Mucosa of descending colon (tissue), 3 donors: ENCODE measurements around the gene FOLR1. TPM values are rescaled to one million over a fixed set of nuclear protein-coding genes. Genes with fewer than 3 reads are reported as not detected.

Source experiments
- ATAC-seq: fragments of 200-7000 bp; cut with Tn5 transposase; one replicate; pipeline ENCODE4 v1.9.1; 2020; ENCODE audit warnings: mild to moderate bottlenecking, moderate library complexity
- DNase-seq, 3 donors: peaks; one replicate each; pipeline ENCODE4 v3.0.0-alpha.2; 2020
- H3K36me3 ChIP-seq: fragments of 200-600 bp; one replicate; pipeline ENCODE4 v1.8.0; 2021; ENCODE audit warnings: low read depth, mild to moderate bottlenecking
- H3K4me1 ChIP-seq: fragments of 200-600 bp; one replicate; pipeline ENCODE4 v1.8.0; 2021; ENCODE audit warnings: low read depth, mild to moderate bottlenecking
- H3K4me3 ChIP-seq: fragments of 200-600 bp; one replicate; pipeline ENCODE4 v1.8.0; 2021; ENCODE audit warnings: mild to moderate bottlenecking
- H3K9me3 ChIP-seq: fragments of 200-600 bp; one replicate; pipeline ENCODE4 v1.8.0; 2021; ENCODE audit warnings: mild to moderate bottlenecking
- intact Hi-C, 2 donors: fragments of 100-400 bp; cut with DNase I in 1 of 2; cut with micrococcal nuclease in 1 of 2; formaldehyde crosslinking; loops; one replicate each; pipeline versions ENCODE4 v1.11.0 to v1.11.1; 2022; cut with DNase I, micrococcal nuclease
- total RNA-seq, 3 donors: library from RNA; stranded (reverse); fragmentation: NEBNext Ultra II Directional in 2 of 3; extraction: Animal tissue kit (Norgen Biotek cat#: 25700) in 2 of 3; gene quantifications; one replicate each; pipeline versions ENCODE4 v1.2.1 to v1.2.4, GENCODE V29; 2021 to 2023
- TF ChIP-seq, protein P1 (sequence below): fragments of 200-600 bp; IDR thresholded peaks from one replicate; pipeline ENCODE4 v1.8.0; 2022; ENCODE audit warnings: antibody characterized with exemption, mild to moderate bottlenecking
- donor health status: DM: no; HTN: no; CAD: no; lungs with moderate emphysema.
- donor health status: DM: no; HTN: no; CAD: no.
- donor health status: DM: no; HTN: yes; CAD: no.

FOLR1 gene
- total RNA-seq, 3 donors from 2014 or later = not detected

DNA sequence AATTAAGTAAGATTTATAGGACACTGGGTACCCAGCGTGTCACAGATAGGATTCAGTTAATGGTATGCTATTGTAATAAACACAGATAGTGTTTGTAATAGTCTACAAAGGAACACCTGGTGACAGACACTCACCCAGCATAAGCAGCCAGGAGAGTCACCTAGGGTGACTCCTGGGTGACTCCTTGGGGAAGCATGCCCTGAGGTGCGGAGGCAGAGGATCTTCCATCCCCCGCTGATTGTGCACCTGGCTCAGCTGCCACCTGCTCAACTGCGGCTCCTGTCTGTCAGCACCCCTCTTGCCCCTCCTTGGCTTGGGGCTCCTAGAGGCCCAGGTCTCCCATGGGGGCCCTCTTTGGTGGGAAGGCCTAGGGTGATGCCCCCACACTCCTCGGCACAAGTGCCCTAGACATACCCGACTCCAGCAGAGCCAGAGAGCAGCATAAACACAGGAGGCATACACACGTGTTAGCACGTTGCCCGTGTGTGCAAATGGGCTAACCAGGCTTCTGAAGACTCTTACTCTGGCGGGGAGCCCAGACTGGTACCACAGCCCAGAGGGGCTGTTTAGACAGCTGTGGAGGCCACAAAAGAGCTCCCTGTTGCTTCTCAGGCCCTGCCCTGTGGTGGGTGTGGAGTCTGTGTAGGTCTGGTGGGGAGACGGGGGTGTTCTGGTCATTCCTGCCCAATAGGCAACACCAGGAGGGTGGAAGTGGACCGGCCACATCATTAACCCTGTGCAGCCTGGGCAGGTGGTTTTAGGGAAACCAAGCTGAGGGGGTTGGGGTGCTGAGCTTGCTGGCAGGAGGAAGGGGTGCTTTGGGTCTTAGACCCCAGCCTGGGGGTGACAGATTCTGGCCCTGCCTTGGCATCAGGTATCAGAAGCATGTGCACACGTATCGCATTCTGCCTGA is 35.6 kb downstream of the FOLR1 start:
- ATAC-seq (no peak), DNase-seq (no peak)
- H3K4me3 ChIP-seq = no peak overlapping the region
- intact Hi-C loops = no loop called here
- peaks cover 11% of the 10 kb centered on the region for H3K4me1 ChIP-seq
- TF ChIP-seq, protein P1, sequence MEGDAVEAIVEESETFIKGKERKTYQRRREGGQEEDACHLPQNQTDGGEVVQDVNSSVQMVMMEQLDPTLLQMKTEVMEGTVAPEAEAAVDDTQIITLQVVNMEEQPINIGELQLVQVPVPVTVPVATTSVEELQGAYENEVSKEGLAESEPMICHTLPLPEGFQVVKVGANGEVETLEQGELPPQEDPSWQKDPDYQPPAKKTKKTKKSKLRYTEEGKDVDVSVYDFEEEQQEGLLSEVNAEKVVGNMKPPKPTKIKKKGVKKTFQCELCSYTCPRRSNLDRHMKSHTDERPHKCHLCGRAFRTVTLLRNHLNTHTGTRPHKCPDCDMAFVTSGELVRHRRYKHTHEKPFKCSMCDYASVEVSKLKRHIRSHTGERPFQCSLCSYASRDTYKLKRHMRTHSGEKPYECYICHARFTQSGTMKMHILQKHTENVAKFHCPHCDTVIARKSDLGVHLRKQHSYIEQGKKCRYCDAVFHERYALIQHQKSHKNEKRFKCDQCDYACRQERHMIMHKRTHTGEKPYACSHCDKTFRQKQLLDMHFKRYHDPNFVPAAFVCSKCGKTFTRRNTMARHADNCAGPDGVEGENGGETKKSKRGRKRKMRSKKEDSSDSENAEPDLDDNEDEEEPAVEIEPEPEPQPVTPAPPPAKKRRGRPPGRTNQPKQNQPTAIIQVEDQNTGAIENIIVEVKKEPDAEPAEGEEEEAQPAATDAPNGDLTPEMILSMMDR = no peak
- H3K9me3 ChIP-seq = no peaks in the 10 kb centered on the region
- peaks cover 3% of the 10 kb centered on the region for H3K36me3 ChIP-seq

DNA sequence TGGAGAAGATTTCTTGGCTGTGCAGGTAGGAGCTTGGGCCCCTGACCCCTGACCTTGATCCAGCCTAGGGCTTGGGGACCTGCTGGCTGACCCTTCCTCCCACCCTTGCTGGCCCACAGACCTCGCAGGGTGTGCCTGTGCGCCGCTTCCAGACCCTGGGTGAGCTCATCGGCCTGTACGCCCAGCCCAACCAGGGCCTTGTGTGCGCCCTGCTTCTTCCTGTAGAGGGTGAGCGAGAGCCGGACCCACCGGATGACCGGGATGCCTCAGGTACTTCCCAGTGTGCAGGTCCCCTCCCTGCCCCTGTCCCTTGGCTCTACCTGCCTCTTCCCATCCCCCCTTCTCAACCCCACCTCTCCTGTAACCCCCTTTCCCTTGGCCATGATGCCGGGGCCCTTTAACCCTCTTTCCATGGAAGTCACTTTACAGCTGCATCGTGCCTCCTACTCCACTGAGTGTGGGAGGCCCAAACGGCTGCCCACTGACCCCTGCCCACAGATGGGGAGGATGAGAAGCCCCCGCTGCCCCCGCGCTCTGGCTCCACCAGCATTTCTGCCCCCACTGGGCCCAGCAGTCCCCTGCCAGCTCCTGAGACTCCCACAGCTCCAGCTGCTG is 36.4 kb downstream of the FOLR1 start:
- ATAC-seq (no peak), DNase-seq (no peak)
- no peaks in the 10 kb centered on the region for H3K9me3 ChIP-seq
- peaks cover 3% of the 10 kb centered on the region for H3K36me3 ChIP-seq
- H3K4me1 ChIP-seq = peaks cover 7% of the 10 kb centered on the region
- TF ChIP-seq, protein P1 = no peak
- H3K4me3 ChIP-seq = no peak overlapping the region
- intact Hi-C loops = no loop called here

DNA sequence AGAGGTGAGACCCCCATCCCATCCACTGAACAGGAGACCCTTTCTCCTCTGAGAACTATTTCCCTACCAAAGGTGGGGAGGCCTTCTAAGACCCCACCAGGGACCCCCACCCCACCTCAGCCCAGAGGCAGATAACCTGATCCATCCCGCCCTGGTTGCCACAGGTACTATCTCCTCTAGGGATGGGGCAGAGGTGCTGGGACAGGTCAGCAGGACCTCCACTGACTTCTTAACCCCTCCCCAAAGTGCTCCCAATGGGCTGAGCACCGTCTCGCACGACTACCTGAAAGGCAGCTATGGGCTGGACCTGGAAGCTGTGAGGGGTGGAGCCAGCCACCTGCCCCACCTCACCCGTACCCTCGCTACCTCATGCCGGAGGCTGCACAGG is 36.9 kb downstream of the FOLR1 start:
- no peak overlapping the region for H3K4me3 ChIP-seq
- DNase-seq = no peak
- no peak for ATAC-seq
- no peaks in the 10 kb centered on the region for H3K9me3 ChIP-seq
- peaks cover 7% of the 10 kb centered on the region for H3K4me1 ChIP-seq
- TF ChIP-seq, protein P1 = no peak
- intact Hi-C loops = no loop called here
- H3K36me3 ChIP-seq = peaks cover 3% of the 10 kb centered on the region

DNA sequence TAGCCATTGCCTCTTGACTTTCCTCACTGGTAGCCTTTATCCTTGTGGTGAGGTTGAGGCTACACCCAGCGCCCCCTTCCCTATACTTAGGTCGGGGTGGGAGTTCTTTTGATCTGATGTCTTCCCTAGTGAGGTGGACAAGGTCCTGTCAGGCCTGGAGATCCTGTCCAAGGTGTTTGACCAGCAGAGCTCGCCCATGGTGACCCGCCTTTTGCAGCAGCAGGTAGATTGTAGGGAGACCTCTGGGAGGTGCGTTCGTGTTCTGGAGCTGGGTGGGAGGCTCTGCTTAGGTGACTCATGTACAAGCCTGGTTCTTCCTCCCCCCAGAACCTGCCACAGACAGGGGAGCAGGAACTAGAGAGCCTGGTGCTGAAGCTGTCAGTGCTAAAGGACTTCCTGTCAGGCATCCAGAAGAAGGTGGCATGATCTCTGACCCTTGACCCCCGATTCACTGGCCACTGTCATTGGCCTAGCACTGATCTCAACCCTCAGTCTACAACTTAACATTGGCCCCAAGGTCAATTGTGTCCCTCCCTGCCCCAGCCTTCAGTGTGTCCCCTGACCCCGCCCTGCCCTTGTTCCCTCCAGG is 37.5 kb downstream of the FOLR1 start:
- intact Hi-C loops = no loop called here

More for the DNA sequence above, 37.5 kb downstream of the FOLR1 start:
- ATAC-seq (no peak), DNase-seq (no peak)
- H3K4me3 ChIP-seq = no peak overlapping the region
- no peaks in the 10 kb centered on the region for H3K9me3 ChIP-seq
- TF ChIP-seq, protein P1 = no peak
- peaks cover 3% of the 10 kb centered on the region for H3K36me3 ChIP-seq
- peaks cover 7% of the 10 kb centered on the region for H3K4me1 ChIP-seq
